A549 (cell line): ENCODE results near the gene ELOVL6. TPM values are rescaled to one million over a fixed set of nuclear protein-coding genes. Genes with fewer than 3 reads are reported as not detected.

ENCODE experiments used
- ATAC-seq, 2 experiments: fragments of 200-7000 bp in 1 of 2; fragments of >200 bp in 1 of 2; cut with Nextera tagmentation in 1 of 2; cut with Tn5 transposase in 1 of 2; 3 replicates each; pipeline versions ENCODE4 v1.8.0 to v1.9.1; 2018 to 2020; ENCODE audit warnings: mild to moderate bottlenecking in 1 of 2, moderate library complexity in 1 of 2
- CTCF ChIA-PET: fragments of 300-600 bp; sonication (Branson Sonifier 250); formaldehyde crosslinking; extraction: SDS; loops from one replicate; lab custom pipeline; 2021; ENCODE audit warnings: antibody characterized with exemption, inconsistent platforms; lab: Yijun Ruan, JAX
- POLR2A ChIA-PET: fragments of 350-600 bp; formaldehyde crosslinking; extraction: SDS; loops from one replicate; lab custom pipeline; 2021; ENCODE audit warnings: antibody characterized with exemption, inconsistent platforms; lab: Yijun Ruan, JAX
- DNase-seq, 2 experiments: peaks; one replicate each; pipeline versions ENCODE4 v3.0.0 to v3.0.0-alpha.2; 2011 to 2016; ENCODE audit warnings: low read depth in 1 of 2, low spot score in 1 of 2
- FAIRE-seq: peaks from 2 replicates; lab custom pipeline; 2011; peaks lifted over from hg19 to GRCh38; lab: Jason Lieb, UNC
- H3K27ac ChIP-seq, 2 experiments: fragments of >200 bp; sonication (Bioruptor Twin); formaldehyde crosslinking; 3 replicates each; pipeline ENCODE4 v1.5.1; 2016 to 2017
- H3K4me1 ChIP-seq: fragments of >200 bp; sonication (Bioruptor Twin); formaldehyde crosslinking; 3 replicates; pipeline ENCODE4 v1.6.1; 2016
- H3K4me2 ChIP-seq: fragments of >200 bp; sonication (Bioruptor Twin); formaldehyde crosslinking; 3 replicates; pipeline ENCODE4 v1.6.1; 2016
- H3K4me3 ChIP-seq: fragments of >200 bp; sonication (Bioruptor Twin); formaldehyde crosslinking; 3 replicates; pipeline ENCODE4 v1.5.1; 2016
- H3K9me3 ChIP-seq: fragments of >200 bp; sonication (Bioruptor Twin); formaldehyde crosslinking; 3 replicates; pipeline ENCODE4 v1.6.1; 2016
- CBX8 ChIP-seq: fragments of 200-600 bp; sonication (generic); IDR thresholded peaks from 2 replicates; pipeline ENCODE4 v1.6.1; 2016
- CHD2 ChIP-seq: fragments of 150-350 bp; IDR thresholded peaks from 2 replicates; pipeline ENCODE4 v1.6.1; 2014; ENCODE audit warnings: low read length; ENCODE audit not compliant: partially characterized antibody
- CTCF ChIP-seq: fragments of >200 bp; sonication (Bioruptor Twin); formaldehyde crosslinking; IDR thresholded peaks from 3 replicates; pipeline ENCODE4 v1.5.1; 2016
- FOSB ChIP-seq: fragments of 250-450 bp; sonication (Bioruptor Pico); IDR thresholded peaks from 2 replicates; pipeline ENCODE4 v1.5.0; 2020; ENCODE audit warnings: mild to moderate bottlenecking, moderate library complexity
- FOXS1 ChIP-seq: fragments of 250-450 bp; sonication (Bioruptor Pico); IDR thresholded peaks from 2 replicates; pipeline ENCODE4 v1.5.0; 2020; ENCODE audit warnings: mild to moderate bottlenecking, moderate library complexity
- HDAC2 ChIP-seq: fragments of 200-600 bp; sonication (generic); IDR thresholded peaks from 2 replicates; pipeline ENCODE4 v1.6.1; 2016
- HOXA7 ChIP-seq: fragments of 250-450 bp; sonication (Bioruptor Pico); IDR thresholded peaks from 2 replicates; pipeline ENCODE4 v1.5.0; 2020; ENCODE audit warnings: mild to moderate bottlenecking, moderate library complexity
- HOXB13 ChIP-seq: fragments of 250-450 bp; sonication (Bioruptor Pico); IDR thresholded peaks from 2 replicates; pipeline ENCODE4 v1.5.0; 2020; ENCODE audit warnings: low read depth, mild to moderate bottlenecking, moderate library complexity
- HOXB5 ChIP-seq: fragments of 250-450 bp; sonication (Bioruptor Pico); IDR thresholded peaks from 2 replicates; pipeline ENCODE4 v1.5.0; 2020; ENCODE audit warnings: mild to moderate bottlenecking, moderate library complexity
- MAX ChIP-seq: IDR thresholded peaks from 2 replicates; pipeline ENCODE4 v1.6.1; 2012
- PBX3 ChIP-seq: IDR thresholded peaks from 2 replicates; pipeline ENCODE4 v1.6.1; 2012
- PHF8 ChIP-seq: fragments of 200-600 bp; sonication (generic); IDR thresholded peaks from 2 replicates; pipeline ENCODE4 v1.6.1; 2016; ENCODE audit warnings: low read depth, mild to moderate bottlenecking, antibody characterized with exemption, moderate library complexity, borderline replicate concordance
- POLR2AphosphoS2 ChIP-seq: conservative IDR thresholded peaks from 2 replicates; pipeline ENCODE4 v1.6.1; 2012; ENCODE audit warnings: low read length, improper control_type of control experiment, inconsistent platforms
- RAD21 ChIP-seq, 2 experiments: fragments of >200 bp in 1 of 2; sonication (Bioruptor Twin) in 1 of 2; formaldehyde crosslinking in 1 of 2; IDR thresholded peaks in 1 of 2; conservative IDR thresholded peaks in 1 of 2; 2 replicates in 1 of 2; 3 replicates in 1 of 2; pipeline ENCODE4 v1.6.1; 2012 to 2018; ENCODE audit warnings: inconsistent platforms in 1 of 2
- RFX5 ChIP-seq: fragments of 450-650 bp; IDR thresholded peaks from 2 replicates; pipeline ENCODE4 v1.7.1; 2014; ENCODE audit warnings: antibody characterized with exemption, mild to moderate bottlenecking, moderate library complexity
- SMC3 ChIP-seq: fragments of >200 bp; sonication (Bioruptor Twin); formaldehyde crosslinking; IDR thresholded peaks from 3 replicates; pipeline ENCODE4 v1.6.1; 2018; ENCODE audit warnings: inconsistent platforms
- SREBF2 ChIP-seq: fragments of 450-650 bp; IDR thresholded peaks from 2 replicates; pipeline ENCODE4 v1.6.1; 2014; ENCODE audit warnings: mild to moderate bottlenecking, moderate library complexity
- ZC3H11A ChIP-seq: fragments of 450-650 bp; IDR thresholded peaks from 2 replicates; pipeline ENCODE4 v1.6.1; 2014; ENCODE audit warnings: antibody characterized with exemption, mild to moderate bottlenecking
- ZSCAN20 ChIP-seq: fragments of 250-450 bp; sonication (Bioruptor Pico); IDR thresholded peaks from 2 replicates; pipeline ENCODE4 v1.8.0; 2022; ENCODE audit warnings: mild to moderate bottlenecking, moderate library complexity
- WGBS: methylation state at CpG from one replicate; pipeline ENCODE4 v1.1.6; 2017; ENCODE audit errors: missing lambda C conversion rate; 5-methylcytosine and 5-hydroxymethylcytosine counted together
- polyA plus RNA-seq, 4 experiments: library from polyadenylated mRNA; depleted of rRNA in 3 of 4; stranded (reverse); fragments of >200 nt; fragmentation: RNase III in 1 of 4; extraction: RNeasy Plus Mini Kit Qiagen cat#74134 plus additional on column Dnase treatment in 1 of 4; gene quantifications; 2 replicates in 3 of 4; 3 replicates in 1 of 4; pipeline ENCODE4 v1.2.3, GENCODE V29; 2011 to 2017
- TF ChIP-seq, protein P1 (sequence below): fragments of >200 bp; sonication (Bioruptor Twin); formaldehyde crosslinking; IDR thresholded peaks from 2 replicates; pipeline ENCODE4 v1.6.1; 2016
- TF ChIP-seq, protein P2 (sequence below): fragments of 150-350 bp; IDR thresholded peaks from 2 replicates; pipeline ENCODE4 v1.6.1; 2014; ENCODE audit warnings: low read depth, mild to moderate bottlenecking, low read length
- TF ChIP-seq, protein P3 (sequence below): fragments of 250-450 bp; sonication (Bioruptor Pico); IDR thresholded peaks from 2 replicates; pipeline ENCODE4 v1.5.0; 2020; ENCODE audit warnings: low read depth, mild to moderate bottlenecking, moderate library complexity

ELOVL6 gene
- polyA plus RNA-seq, 2 of the 4 experiments (the other 2 are of a cell fraction) = 22.0 to 26.8 TPM

DNA sequence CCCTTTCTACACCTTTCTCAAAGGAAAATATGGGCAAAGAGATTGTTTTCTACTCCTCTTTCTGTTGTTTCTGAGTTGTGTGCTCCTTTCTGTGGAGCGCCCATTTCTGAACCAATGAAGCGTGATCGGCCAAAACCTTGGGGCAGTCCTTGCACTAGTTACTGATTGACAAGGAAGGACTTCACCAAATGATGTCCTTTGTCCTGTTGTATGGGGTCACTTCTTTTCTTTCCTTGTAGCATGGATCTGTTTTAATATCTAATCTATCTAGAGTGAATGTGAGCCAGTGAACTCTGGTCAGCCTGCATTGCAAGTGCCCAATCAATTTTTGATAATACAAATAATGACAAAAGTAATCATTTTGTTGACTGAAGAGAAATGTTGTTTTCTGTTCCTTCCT lies 191.2 kb downstream of the ELOVL6 start:
- H3K4me3 ChIP-seq = no peak overlapping the region
- POLR2A ChIA-PET = no interaction called here
- 91% methylated on average over 3 of the region's 3 CpGs for WGBS
- H3K27ac ChIP-seq = no peak overlapping the region
- ATAC-seq = no peak
- no peak for FAIRE-seq
- no peak for DNase-seq
- H3K4me1 ChIP-seq = no peaks in the 10 kb centered on the region
- TF ChIP-seq HOXB5 (no peak), PHF8 (no peak), RFX5 (no peak)
- no peak overlapping the region for H3K4me2 ChIP-seq
- H3K9me3 ChIP-seq = no peaks in the 10 kb centered on the region
- CTCF ChIA-PET = interaction anchor here (10.6 kb wide), 1 partner anchor 506 kb away, joined by 190 read pairs; no protein-coding TSS in a partner anchor

DNA sequence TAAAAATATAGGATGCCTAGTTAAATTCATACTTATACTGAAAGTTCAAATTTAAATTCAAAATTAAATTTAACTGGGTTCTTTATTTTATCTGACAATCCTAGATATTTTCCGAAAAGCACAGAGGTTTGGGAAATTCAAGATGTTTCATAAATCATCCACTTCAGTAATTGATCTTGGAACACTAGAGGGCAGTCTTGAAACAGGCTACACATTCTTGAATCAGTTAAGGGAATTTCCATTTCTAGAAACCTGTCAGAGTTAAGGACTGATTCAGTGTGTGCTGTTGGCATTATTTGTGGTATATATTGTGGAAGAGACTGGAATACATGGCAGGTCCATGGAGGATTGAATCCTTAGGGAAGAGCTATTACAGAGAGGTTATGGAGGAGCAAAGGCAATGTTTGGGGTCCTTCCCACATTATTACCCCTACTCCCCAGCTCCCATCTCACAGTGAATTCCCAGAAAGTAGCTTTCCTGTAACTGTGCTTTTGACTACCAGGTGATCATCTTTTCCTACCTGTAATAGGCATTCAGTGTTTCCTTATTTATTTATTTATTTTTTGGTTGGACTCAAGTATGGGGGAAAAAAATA lies 192.9 kb downstream of the ELOVL6 start:
- POLR2A ChIA-PET = no interaction called here

DNA sequence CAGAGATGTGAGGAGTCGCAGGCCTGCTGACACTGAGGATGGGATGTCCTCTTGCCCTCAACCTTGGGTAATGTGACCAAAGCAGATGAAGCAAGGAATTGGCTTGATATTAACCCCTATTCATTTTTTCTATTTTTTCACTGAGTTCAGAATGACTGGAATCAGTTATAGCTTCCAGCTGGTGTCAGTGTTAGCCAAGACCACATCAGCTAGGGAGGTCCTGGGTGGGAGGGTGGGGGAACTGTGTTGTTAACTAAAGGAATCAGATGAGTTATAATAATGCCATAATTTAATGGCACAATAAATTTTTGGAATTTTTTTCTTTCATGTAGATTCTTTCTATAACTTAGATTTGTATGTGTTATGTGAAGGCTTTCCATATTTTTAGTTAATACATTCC lies 193.9 kb downstream of the ELOVL6 start:
- Histone ChIP-seq H3K4me3 (no peak overlapping the region), H3K4me1 (no peaks in the 10 kb centered on the region), H3K4me2 (no peak overlapping the region), H3K9me3 (no peaks in the 10 kb centered on the region), H3K27ac (no peak overlapping the region)
- TF ChIP-seq FOXS1 = no peak
- TF ChIP-seq HDAC2 = no peak
- TF ChIP-seq POLR2AphosphoS2 = no peak
- TF ChIP-seq ZC3H11A = no peak
- no peak for TF ChIP-seq ZSCAN20 (CRISPR knock-in tag)
- no peak for TF ChIP-seq FOSB (CRISPR knock-in tag)
- no peak for TF ChIP-seq CBX8
- TF ChIP-seq MAX = no peak
- no peak for TF ChIP-seq CHD2
- TF ChIP-seq, protein P1, sequence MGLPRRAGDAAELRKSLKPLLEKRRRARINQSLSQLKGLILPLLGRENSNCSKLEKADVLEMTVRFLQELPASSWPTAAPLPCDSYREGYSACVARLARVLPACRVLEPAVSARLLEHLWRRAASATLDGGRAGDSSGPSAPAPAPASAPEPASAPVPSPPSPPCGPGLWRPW = no peak
- TF ChIP-seq, protein P2, sequence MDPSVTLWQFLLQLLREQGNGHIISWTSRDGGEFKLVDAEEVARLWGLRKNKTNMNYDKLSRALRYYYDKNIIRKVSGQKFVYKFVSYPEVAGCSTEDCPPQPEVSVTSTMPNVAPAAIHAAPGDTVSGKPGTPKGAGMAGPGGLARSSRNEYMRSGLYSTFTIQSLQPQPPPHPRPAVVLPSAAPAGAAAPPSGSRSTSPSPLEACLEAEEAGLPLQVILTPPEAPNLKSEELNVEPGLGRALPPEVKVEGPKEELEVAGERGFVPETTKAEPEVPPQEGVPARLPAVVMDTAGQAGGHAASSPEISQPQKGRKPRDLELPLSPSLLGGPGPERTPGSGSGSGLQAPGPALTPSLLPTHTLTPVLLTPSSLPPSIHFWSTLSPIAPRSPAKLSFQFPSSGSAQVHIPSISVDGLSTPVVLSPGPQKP = no peak
- no peak for TF ChIP-seq HOXB13
- TF ChIP-seq SREBF2 = no peak
- TF ChIP-seq HOXA7 (CRISPR knock-in tag) = no peak
- POLR2A ChIA-PET = interaction anchor here (0.6 kb wide), 1 partner anchor 467 kb away, joined by 3 read pairs; no protein-coding TSS in a partner anchor
- DNase-seq (no peak), FAIRE-seq (no peak), ATAC-seq (no peak)
- CTCF ChIA-PET = interaction anchor here (0.7 to 10.6 kb wide), 5 partner anchors 10 to 1851 kb away, joined by 3 to 190 read pairs (median 4); no protein-coding TSS in a partner anchor
- 80% methylated on average over 1 of the region's 1 CpG for WGBS

More for the DNA sequence above, 192.9 kb downstream of the ELOVL6 start:
- FAIRE-seq = no peak
- ATAC-seq = peak; percentile 59 to 75; a peak in 5 of 6 replicates
- Histone ChIP-seq H3K4me2 (no peak overlapping the region), H3K4me1 (no peaks in the 10 kb centered on the region), H3K4me3 (no peak overlapping the region), H3K27ac (no peak overlapping the region), H3K9me3 (no peaks in the 10 kb centered on the region)
- CTCF ChIA-PET = interaction anchor here (0.5 to 10.6 kb wide), 24 partner anchors 8 to 515 kb away, joined by 3 to 190 read pairs (median 3); no protein-coding TSS in a partner anchor
- peak; percentile 55 to 64 for DNase-seq
- 3% methylated on average over 1 of the region's 1 CpG for WGBS
- TF ChIP-seq PBX3 = no peak
- TF ChIP-seq CTCF = peak; percentile 82
- peak; percentile 86 to 90 for TF ChIP-seq RAD21 (conservative IDR thresholded peaks at IDR 0.05 in 1 of 2, IDR thresholded peaks at IDR 0.05 in 1 of 2)
- no peak for TF ChIP-seq FOSB (CRISPR knock-in tag)
- TF ChIP-seq, protein P3, sequence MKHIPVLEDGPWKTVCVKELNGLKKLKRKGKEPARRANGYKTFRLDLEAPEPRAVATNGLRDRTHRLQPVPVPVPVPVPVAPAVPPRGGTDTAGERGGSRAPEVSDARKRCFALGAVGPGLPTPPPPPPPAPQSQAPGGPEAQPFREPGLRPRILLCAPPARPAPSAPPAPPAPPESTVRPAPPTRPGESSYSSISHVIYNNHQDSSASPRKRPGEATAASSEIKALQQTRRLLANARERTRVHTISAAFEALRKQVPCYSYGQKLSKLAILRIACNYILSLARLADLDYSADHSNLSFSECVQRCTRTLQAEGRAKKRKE (CRISPR knock-in tag) = no peak
- TF ChIP-seq SREBF2 = no peak
- peak; percentile 79 for TF ChIP-seq SMC3
